GM06990 (cell line): ENCODE measurements around the gene APEH.

ENCODE experiments used
- DNase-seq: peaks from one replicate; pipeline ENCODE4 v3.0.0-alpha.2; 2011; ENCODE audit not compliant: insufficient read length; ENCODE audit errors: extremely low read depth
- H3K27me3 ChIP-seq: replicated peaks from 2 replicates; pipeline ENCODE4 v1.6.0; 2011; ENCODE audit warnings: low read length; ENCODE audit not compliant: control insufficient read depth, insufficient read depth
- H3K36me3 ChIP-seq: 2 replicates; pipeline ENCODE4 v1.5.1; 2011; ENCODE audit warnings: low read length; ENCODE audit not compliant: control insufficient read depth, insufficient read depth
- H3K4me3 ChIP-seq: replicated peaks from 2 replicates; pipeline ENCODE4 v1.5.1; 2011; ENCODE audit warnings: low read depth, mild to moderate bottlenecking, control low read depth, low read length
- CTCF ChIP-seq: IDR thresholded peaks from 2 replicates; pipeline ENCODE4 v1.5.1; 2011; ENCODE audit warnings: low read length, control low read depth, mild to moderate bottlenecking, inconsistent platforms; ENCODE audit not compliant: insufficient read depth, poor library complexity, severe bottlenecking

Gene APEH

GRCh38 chr3:49642708-49643145 lies 31.4 kb upstream of the APEH start:
- no peak for DNase-seq
- no peak overlapping the region for H3K4me3 ChIP-seq
- no peak for TF ChIP-seq CTCF
- no peaks in the 10 kb centered on the region; the same call in none of the 2 replicates for H3K27me3 ChIP-seq
- no peaks in the 10 kb centered on the region for H3K36me3 ChIP-seq

GRCh38 chr3:49644684-49645083 lies 29.5 kb upstream of the APEH start:
- no peak for TF ChIP-seq CTCF
- H3K4me3 ChIP-seq, result no peak overlapping the region
- no peaks in the 10 kb centered on the region; the same call in none of the 2 replicates for H3K27me3 ChIP-seq
- no peaks in the 10 kb centered on the region for H3K36me3 ChIP-seq
- DNase-seq, result no peak

GRCh38 chr3:49646236-49646635 lies 27.9 kb upstream of the APEH start:
- TF ChIP-seq CTCF, result no peak
- Histone ChIP-seq H3K4me3 (no peak overlapping the region), H3K36me3 (no peaks in the 10 kb centered on the region), H3K27me3 (no peaks in the 10 kb centered on the region; the same call in 1 of the 2 replicates)
- DNase-seq, result no peak

- H3K27me3 ChIP-seq, result no peaks in the 10 kb centered on the region; the same call in 1 of the 2 replicates
- no peaks in the 10 kb centered on the region for H3K36me3 ChIP-seq
- no peak overlapping the region for H3K4me3 ChIP-seq
- no peak for DNase-seq
- TF ChIP-seq CTCF, result no peak
These were observed 26.4 kb upstream of the APEH start for GRCh38 chr3:49647741-49648140.

- no peak for DNase-seq
- no peaks in the 10 kb centered on the region; the same call in 1 of the 2 replicates for H3K27me3 ChIP-seq
- no peak for TF ChIP-seq CTCF
- H3K36me3 ChIP-seq, result no peaks in the 10 kb centered on the region
- H3K4me3 ChIP-seq, result no peak overlapping the region
These were observed 25.7 kb upstream of the APEH start for GRCh38 chr3:49648354-49649019.
